ENCODE results near the gene ADGRV1.

Gene ADGRV1

GRCh38 chr5:91137647-91138046, 579.0 kb downstream of the ADGRV1 start:
- no peak for DNase-seq (ENCODE audit: low read depth in 2 of 2)

GRCh38 chr5:91139572-91140200, 581.1 kb downstream of the ADGRV1 start:
- no peak for DNase-seq (ENCODE audit: low read depth in 2 of 2)

GRCh38 chr5:91140657-91141056, 582.1 kb downstream of the ADGRV1 start:
- no peak for DNase-seq (ENCODE audit: low read depth in 2 of 2)

- no peak for DNase-seq (ENCODE audit: low read depth in 2 of 2)
These were observed 583.0 kb downstream of the ADGRV1 start for GRCh38 chr5:91141642-91142041.

- DNase-seq (ENCODE audit: low read depth in 2 of 2): no peak
These were observed 583.8 kb downstream of the ADGRV1 start for GRCh38 chr5:91142386-91142785.

- no peak for DNase-seq (ENCODE audit: low read depth in 2 of 2)
These were observed 584.2 kb downstream of the ADGRV1 start for GRCh38 chr5:91142819-91143218.

- no peak for DNase-seq (ENCODE audit: low read depth in 2 of 2)
These were observed 585.2 kb downstream of the ADGRV1 start for GRCh38 chr5:91143840-91144239.

- DNase-seq (ENCODE audit: low read depth in 2 of 2): no peak
These were observed 586.1 kb downstream of the ADGRV1 start for GRCh38 chr5:91144491-91145332.

GRCh38 chr5:91145333-91145620, 586.7 kb downstream of the ADGRV1 start:
- no peak for DNase-seq (ENCODE audit: low read depth in 2 of 2)

GRCh38 chr5:91146230-91146629, 587.6 kb downstream of the ADGRV1 start:
- DNase-seq (ENCODE audit: low read depth in 2 of 2): no peak

- DNase-seq (ENCODE audit: low read depth in 2 of 2): no peak
These were observed 588.5 kb downstream of the ADGRV1 start for GRCh38 chr5:91146905-91147600.

- no peak for DNase-seq (ENCODE audit: low read depth in 2 of 2)
These were observed 591.6 kb downstream of the ADGRV1 start for GRCh38 chr5:91150234-91150633.

- DNase-seq (ENCODE audit: low read depth in 2 of 2): no peak
These were observed 592.0 kb downstream of the ADGRV1 start for GRCh38 chr5:91150636-91151035.

GRCh38 chr5:91151947-91152346, 593.4 kb downstream of the ADGRV1 start:
- no peak for DNase-seq (ENCODE audit: low read depth in 2 of 2)

- DNase-seq (ENCODE audit: low read depth in 2 of 2): no peak
These were observed 595.7 kb downstream of the ADGRV1 start for GRCh38 chr5:91154338-91154737.

GRCh38 chr5:91155274-91155673, 596.7 kb downstream of the ADGRV1 start:
- no peak for DNase-seq (ENCODE audit: low read depth in 2 of 2)

- no peak for DNase-seq (ENCODE audit: low read depth in 2 of 2)
These were observed 597.6 kb downstream of the ADGRV1 start for GRCh38 chr5:91156242-91156641.

- DNase-seq (ENCODE audit: low read depth in 2 of 2): no peak
These were observed 599.4 kb downstream of the ADGRV1 start for GRCh38 chr5:91158011-91158410.

- no peak for DNase-seq (ENCODE audit: low read depth in 2 of 2)
These were observed 601.0 kb downstream of the ADGRV1 start for GRCh38 chr5:91159647-91160046.

GRCh38 chr5:91160714-91161285, 602.2 kb downstream of the ADGRV1 start:
- no peak for DNase-seq (ENCODE audit: low read depth in 2 of 2)

GRCh38 chr5:91162534-91163381, 604.2 kb downstream of the ADGRV1 start:
- DNase-seq (ENCODE audit: low read depth in 2 of 2): peak; percentile 3 to 26

GRCh38 chr5:91164424-91164823, 605.8 kb downstream of the ADGRV1 start:
- DNase-seq (ENCODE audit: low read depth in 2 of 2): no peak
